HG02852 (cell line): Measurements from ENCODE around the gene TP53INP2.
"Not testable (repeated sequence)": the region's sequence is repeated elsewhere in the genome, so short reads cannot be mapped to it uniquely, and the experiment has no call there.

Source experiments
- ATAC-seq: cut with Tn5 transposase; IDR thresholded peaks from one replicate; pipeline ENCODE4 v1.9.1; 2021; ENCODE audit warnings: mild to moderate bottlenecking, moderate library complexity; ENCODE audit not compliant: unreplicated experiment

The TP53INP2 gene, protein sequence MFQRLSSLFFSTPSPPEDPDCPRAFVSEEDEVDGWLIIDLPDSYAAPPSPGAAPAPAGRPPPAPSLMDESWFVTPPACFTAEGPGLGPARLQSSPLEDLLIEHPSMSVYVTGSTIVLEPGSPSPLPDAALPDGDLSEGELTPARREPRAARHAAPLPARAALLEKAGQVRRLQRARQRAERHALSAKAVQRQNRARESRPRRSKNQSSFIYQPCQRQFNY

DNA sequence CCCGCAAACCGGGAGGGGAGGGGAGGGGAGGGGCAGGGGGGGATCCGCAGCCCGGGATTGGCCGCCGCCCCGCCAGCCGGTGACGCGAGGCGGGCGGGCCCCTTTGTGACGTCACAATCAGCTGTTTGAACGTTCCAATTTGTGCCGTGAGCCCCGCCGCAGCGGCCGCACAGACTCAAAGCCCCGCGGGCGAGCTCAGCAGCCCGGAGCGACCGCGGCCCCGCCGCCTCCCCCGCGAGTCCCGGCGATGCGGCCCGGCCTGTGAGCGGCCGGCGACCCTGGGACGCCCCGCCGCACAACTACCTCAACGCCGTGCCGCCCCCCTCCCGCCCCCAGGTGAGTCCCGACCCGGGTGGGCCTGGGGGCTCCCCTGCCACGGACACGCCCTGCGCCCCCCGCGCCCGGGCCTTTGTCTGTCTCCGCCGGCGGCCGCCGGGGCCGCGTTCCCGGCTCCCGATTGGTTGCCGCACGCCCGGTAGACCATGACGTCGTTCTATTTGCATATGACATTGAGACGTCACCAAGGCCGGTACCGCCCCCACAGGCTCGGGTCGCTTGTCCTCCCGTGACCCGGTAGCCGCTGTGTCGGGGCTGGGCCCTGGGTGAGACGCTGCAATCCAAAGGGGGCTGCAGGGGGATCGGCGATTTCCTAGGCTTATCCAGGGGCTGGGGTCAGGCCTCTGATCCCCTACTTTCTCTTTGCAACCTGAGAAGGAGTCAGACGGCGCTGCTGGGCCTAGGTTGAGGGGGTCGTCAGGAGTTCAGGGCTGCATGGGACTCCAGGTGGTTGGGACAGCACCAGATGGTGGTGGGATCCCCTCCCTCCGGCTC, at the start of gene TP53INP2:
TP53INP2 (plus strand) TSS at position 168 of the 831 bp plus-strand sequence. CDS start 4,396 bp downstream, outside the sequence.
- peak; percentile 60 for ATAC-seq

DNA sequence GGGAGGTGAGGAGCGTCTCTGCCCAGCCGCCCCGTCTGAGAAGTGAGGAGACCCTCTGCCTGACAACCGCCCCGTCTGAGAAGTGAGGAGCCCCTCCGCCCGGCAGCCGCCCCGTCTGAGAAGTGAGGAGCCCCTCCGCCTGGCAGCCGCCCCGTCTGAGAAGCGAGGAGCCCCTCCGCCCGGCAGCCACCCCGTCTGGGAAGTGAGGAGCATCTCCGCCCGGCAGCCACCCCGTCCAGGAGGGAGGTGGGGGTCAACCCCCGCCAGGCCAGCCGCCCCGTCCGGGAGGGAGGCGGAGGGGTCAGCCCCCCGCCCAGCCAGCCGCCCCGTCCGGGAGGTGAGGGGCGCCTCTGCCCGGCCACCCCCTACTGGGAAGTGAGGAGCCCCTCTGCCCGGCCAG, 45.5 kb upstream of the TP53INP2 start:
- not testable (repeated sequence) for ATAC-seq

DNA sequence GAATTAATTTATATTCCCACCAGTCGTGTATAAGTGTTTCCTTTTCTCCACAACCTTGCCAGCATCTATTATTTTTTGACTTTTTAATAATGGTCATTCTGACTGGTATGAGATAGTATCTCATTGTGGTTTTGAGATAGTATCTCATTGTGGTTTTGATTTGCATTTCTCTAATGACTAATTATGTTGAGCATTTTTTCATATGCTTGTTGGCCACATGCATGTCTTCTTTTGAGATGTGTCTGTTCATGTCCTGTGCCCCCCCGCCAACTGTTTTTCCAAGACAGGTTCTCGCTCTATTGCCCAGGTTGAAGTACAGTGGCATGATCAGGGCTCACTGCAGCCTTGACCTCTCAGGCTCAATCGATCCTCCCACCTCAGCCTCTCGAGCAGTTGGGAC, 42.3 kb upstream of the TP53INP2 start:
- ATAC-seq, result not testable (repeated sequence)

- ATAC-seq, result no peak
These were observed 40.8 kb upstream of the TP53INP2 start for GRCh38 chr20:34663213-34663943.

- ATAC-seq, result not testable (repeated sequence)
These were observed 39.4 kb upstream of the TP53INP2 start for GRCh38 chr20:34664751-34665150.

DNA sequence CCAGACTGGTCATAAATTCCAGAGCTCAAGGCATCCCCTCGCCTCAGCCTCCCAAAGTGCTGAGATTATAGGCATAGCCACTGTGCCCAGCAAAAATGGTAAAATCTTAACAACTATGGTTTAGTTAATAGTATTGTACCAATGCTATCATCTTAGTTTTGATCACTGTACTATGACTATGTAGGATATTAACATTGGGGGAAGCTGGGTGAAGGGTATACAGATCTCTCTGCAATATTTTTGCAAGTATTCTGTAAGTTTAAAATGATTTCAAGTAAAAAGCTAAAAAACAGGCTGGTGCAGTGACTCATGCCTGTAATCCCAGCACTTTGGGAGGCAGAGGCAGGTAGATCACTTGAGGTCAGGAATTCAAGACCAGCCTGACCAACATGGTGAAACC, 35.0 kb upstream of the TP53INP2 start:
- ATAC-seq, result no peak

GRCh38 chr20:34673412-34673811, 30.7 kb upstream of the TP53INP2 start:
- ATAC-seq, result no peak

DNA sequence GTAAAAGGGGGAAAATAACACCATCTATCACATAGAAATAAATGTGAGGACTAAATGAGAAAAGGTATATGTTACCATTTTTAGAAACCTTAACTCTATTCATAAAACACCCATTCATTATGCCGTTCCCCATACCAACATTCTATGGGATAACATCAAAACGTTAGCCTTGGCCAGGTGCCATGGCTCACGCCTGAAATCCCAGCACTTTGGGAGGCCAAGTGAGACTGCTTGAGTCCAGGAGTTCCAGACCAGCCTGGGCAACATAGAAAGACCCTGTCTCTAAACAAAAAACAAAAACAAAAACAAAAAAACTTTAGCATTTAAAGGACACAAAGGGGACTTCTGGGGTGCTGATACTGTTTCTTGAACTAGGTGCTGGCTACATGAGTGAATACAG, 28.6 kb upstream of the TP53INP2 start:
- no peak for ATAC-seq

DNA sequence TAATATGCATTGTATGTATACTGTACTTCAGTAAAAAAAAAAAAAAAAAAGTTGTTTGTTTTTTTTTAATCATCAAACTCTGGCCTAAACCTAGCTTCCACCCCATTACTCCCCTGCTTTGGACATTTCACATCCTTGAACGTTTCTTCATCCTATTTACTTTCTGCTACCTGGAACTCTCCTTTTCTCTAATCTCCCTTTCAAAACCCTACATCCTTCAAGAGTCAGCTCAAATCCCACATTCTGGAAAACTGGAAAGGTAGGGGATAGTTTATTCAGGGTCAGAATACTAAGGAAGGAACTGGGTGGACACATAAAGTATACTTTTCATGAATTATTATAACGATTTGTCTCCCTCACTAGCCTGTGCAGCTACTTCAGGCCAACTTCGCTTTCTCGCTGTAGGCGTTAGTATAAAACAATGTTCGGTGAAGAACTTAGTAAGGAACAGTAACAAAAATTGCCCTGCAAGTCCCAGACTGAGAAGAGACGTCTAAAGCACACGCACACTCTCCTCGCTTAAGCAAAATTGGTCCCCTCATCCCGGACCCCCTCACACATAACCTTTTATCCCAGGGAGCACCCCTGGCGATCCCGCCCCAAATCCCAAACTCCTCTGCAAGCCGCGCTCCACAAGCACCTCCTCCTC, 28.0 kb upstream of the TP53INP2 start:
- no peak for ATAC-seq

DNA sequence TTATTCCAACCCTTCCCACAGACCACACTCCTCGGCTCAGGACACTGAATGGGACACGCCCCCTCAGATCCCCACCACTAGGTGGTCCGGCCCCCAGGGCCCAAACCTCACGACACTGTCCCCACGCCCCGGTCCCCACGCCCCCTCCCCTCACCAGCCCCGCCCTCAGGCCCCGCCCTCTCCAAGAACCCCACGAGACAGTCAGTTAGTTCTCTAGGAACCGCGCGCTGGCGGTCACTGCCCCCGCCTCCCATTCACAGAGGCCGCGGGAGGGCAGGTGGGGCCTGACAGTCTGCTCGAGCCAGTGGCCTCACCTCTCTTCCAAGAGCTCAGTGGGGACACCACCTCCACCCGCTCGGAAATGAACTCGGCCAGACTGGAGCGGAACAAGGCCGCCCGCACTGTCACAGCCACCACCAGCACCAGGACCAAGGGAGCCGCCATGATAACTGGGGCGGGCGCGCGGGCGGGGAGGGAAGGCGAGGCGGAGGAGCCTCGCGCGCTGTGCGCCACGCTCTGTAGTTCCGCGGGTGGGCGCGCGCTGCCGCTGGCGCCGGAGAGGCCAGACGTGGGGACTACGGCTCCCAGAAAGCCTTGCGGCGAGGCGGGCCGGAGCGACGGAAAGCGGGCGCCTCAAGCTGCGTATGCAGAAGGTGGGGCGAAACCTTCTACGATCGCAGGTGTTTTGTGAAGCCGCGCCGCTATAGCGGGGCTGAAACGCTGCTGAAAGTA, 27.3 kb upstream of the TP53INP2 start, which contains the start of gene PIGU:
PIGU (minus strand) TSS at position 451 of the 732 bp plus-strand sequence; CDS start at position 444, 7 bp downstream.
- peak; percentile 95 for ATAC-seq

- ATAC-seq, result no peak
These were observed 23.5 kb upstream of the TP53INP2 start for GRCh38 chr20:34680586-34681175.

- no peak for ATAC-seq
These were observed 20.5 kb upstream of the TP53INP2 start for GRCh38 chr20:34683667-34684066.

GRCh38 chr20:34689486-34689885, 14.7 kb upstream of the TP53INP2 start:
- ATAC-seq, result no peak

GRCh38 chr20:34691838-34692237, 12.3 kb upstream of the TP53INP2 start:
- no peak for ATAC-seq

GRCh38 chr20:34693414-34693813, 10.7 kb upstream of the TP53INP2 start:
- ATAC-seq, result no peak

DNA sequence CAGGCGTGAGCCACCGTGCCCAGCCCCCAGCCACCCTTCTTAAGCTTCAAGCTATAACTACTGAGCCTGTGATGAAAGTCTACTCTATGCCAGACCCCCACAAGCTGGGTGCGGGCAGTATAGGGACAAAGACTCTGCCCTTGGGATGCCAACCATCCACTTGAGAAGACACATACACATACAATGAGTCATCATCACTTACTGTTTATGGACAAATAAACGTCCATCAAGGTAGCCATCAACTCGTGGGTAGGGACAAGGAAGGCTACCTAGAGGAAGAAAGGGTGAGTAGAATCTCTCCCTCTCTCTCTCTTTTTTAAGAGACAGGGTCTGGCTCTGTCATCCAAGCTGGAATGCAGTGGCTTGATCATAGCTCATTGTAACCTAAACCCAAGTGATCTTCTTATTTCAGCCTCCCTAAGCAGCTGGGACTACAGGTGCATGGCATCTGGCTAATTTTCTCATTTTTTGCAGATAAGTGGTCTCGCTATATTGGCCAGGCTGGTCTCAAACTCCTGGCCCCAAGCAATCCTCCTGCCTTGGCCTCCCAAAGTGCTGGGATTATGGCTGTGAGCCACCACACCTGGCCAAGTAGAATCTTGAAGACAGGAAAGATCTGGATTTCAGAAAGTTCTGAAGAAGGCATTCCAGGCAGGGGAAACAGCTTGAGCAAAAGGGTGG, 2.6 kb upstream of the TP53INP2 start:
- ATAC-seq, result no peak

DNA sequence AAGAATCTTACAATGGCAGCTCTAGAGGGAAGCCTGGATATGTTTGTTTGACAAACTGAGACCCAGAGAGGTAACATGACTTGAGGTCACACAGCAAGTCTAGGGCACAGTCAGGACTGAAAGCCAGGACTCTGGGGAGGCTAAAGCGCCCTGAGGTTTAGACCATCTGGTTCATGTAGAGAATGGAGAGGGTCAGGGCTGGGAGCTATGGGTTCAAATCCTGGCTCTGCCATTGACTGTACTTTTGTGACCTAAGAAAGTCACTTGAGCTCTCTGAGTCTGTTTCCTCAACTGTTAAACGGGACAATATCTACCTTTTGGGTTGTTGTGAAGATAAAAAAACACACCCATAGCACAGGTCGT, 1.1 kb upstream of the TP53INP2 start:
- ATAC-seq, result no peak

DNA sequence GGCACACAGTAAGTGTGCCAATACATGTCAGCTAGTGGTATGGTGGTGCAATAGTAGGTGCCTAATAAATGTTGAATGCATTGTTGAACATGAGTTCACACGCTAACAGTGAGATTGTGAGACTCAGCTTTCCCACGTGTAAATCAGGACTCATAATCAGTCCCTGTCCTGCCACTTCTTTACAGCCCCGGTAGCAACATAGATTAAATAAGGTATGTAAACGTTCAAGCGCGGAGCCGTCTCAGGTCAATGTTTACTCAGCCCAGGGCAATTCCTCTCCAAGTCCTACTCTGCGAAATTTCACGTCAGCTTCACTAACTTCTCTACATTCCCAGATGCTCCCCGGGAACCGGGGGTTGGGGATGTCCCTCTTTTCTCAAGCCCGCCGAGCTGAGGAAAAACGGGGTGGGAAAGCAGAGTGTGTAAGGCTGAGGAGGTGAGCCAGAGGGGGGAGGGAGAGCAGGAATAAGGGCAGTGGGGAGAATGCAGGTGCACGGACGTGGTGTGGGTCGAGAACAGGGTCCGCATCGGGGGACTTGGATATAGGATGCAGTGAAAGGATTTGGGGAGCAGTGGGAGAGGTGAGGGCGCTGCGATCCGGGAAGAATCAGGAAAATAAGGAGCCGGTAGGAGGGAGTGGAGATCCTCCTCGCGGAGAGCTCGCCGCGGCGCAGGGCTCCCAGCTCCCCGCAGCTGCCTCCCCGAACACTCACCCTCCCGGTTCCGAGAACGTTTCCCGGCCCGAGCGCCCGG, 544 bp upstream of the TP53INP2 start:
- ATAC-seq, result no peak

GRCh38 chr20:34705008-34705396, 858 bp downstream of the TP53INP2 start:
- ATAC-seq, result no peak
